Heart left ventricle (tissue), 13 donors: ENCODE data around the gene ARPC2.

ENCODE experiments used
- POLR2A ChIP-seq, 2 donors: fragments of 450-650 bp; IDR thresholded peaks; one replicate each; pipeline ENCODE4 v1.6.1; 2017; ENCODE audit warnings: antibody characterized with exemption in 2 of 2, mild to moderate bottlenecking in 2 of 2, moderate library complexity in 2 of 2
- TF ChIP-seq, protein P1 (sequence below), 12 donors: fragments of 200-600 bp; sonication (generic) in 4 of 12; IDR thresholded peaks; one replicate each; pipeline versions ENCODE4 v1.5.0 to v1.8.0; 2018 to 2022; ENCODE audit warnings: antibody characterized with exemption in 12 of 12, mild to moderate bottlenecking in 5 of 12
- donor health status: ischemic (EF 13 %, LVEDD 7.1; RV severe dilation, severe dysfunction).
- donor health status: DM: no; HTN: yes; CAD: no.
- donor health status: DM: no; HTN: no; CAD: no.
- donor health status: ischemic (EF 25% LVEDD 6.9; RV normal size, moderate dysfunction).
- donor health status: ischemic (EF 25% LVEDD 5.7; RV mildly dilated, moderate dysfunction).
- donor health status: ischemic (EF 35%, LVEDD 5.7; RV mildly dilated, moderate dysfunction).
- donor health status: nonischemic (EF 11% LVEDD 7.7; RV severe dilation, severe dysfunction).
- donor health status: DM: yes; HTN: yes; CAD: no.
- donor health status: PGD.
- donor health status: ischemic (EF 29% LVEDD 5.4; RV normal size, mild dysfunction).
- donor health status: nonischemic (EF 23%, LVEDD 6.1; RV moderate dilation, normal function).

DNA sequence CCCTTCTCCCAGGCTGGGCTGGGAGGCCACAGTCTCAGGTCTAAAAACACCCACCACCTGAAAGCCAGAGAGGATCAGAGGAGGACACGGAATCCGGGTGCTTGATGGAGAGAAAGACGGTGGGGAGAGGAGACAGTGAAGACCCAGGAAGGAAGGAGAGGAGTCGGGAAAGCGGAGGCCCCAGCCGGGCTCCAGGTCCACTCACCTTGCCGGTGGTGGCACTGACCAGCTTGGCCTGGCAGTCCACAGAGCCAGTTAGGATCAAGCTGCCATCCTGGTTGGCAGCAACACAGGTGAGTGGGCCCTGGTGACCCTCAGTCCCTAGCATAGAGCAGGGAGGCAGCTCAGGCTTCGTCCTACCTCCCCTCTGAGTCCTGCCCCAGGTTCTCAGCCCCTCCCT is 48.6 kb downstream of the ARPC2 start:
- TF ChIP-seq, protein P1, sequence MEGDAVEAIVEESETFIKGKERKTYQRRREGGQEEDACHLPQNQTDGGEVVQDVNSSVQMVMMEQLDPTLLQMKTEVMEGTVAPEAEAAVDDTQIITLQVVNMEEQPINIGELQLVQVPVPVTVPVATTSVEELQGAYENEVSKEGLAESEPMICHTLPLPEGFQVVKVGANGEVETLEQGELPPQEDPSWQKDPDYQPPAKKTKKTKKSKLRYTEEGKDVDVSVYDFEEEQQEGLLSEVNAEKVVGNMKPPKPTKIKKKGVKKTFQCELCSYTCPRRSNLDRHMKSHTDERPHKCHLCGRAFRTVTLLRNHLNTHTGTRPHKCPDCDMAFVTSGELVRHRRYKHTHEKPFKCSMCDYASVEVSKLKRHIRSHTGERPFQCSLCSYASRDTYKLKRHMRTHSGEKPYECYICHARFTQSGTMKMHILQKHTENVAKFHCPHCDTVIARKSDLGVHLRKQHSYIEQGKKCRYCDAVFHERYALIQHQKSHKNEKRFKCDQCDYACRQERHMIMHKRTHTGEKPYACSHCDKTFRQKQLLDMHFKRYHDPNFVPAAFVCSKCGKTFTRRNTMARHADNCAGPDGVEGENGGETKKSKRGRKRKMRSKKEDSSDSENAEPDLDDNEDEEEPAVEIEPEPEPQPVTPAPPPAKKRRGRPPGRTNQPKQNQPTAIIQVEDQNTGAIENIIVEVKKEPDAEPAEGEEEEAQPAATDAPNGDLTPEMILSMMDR (IDR thresholded peaks at IDR 0.05), result no peak
- TF ChIP-seq POLR2A (IDR thresholded peaks at IDR 0.05), result no peak
